WERI-Rb-1 (cell line): ENCODE results near the gene SYNGAP1.

ENCODE experiments used
- DNase-seq: peaks from one replicate; pipeline ENCODE4 v3.0.0-alpha.2; 2020
- H3K27ac ChIP-seq: fragments of 250-450 bp; sonication (Bioruptor Pico); 2 replicates; pipeline ENCODE4 v1.5.1; 2020; ENCODE audit warnings: mild to moderate bottlenecking, moderate library complexity
- H3K27me3 ChIP-seq: fragments of 250-450 bp; sonication (Bioruptor Pico); 2 replicates; pipeline ENCODE4 v1.5.1; 2021; ENCODE audit warnings: mild to moderate bottlenecking, low read depth, moderate library complexity; ENCODE audit not compliant: insufficient read depth, severe bottlenecking
- H3K36me3 ChIP-seq: fragments of 250-450 bp; sonication (Bioruptor Pico); 2 replicates; pipeline ENCODE4 v1.5.1; 2020; ENCODE audit warnings: mild to moderate bottlenecking, moderate library complexity
- H3K4me3 ChIP-seq: 2 replicates; pipeline ENCODE4 v1.5.1; 2011; ENCODE audit warnings: low read depth, mild to moderate bottlenecking, control low read depth, low read length
- H3K9me3 ChIP-seq: fragments of 250-450 bp; sonication (Bioruptor Pico); 2 replicates; pipeline ENCODE4 v1.5.1; 2021; ENCODE audit warnings: mild to moderate bottlenecking, moderate library complexity; ENCODE audit not compliant: severe bottlenecking
- TF ChIP-seq, protein P1 (sequence below): IDR thresholded peaks from 2 replicates; pipeline ENCODE4 v1.5.1; 2011; ENCODE audit warnings: low read depth, mild to moderate bottlenecking, control low read depth, inconsistent platforms, low read length

Gene SYNGAP1

DNA sequence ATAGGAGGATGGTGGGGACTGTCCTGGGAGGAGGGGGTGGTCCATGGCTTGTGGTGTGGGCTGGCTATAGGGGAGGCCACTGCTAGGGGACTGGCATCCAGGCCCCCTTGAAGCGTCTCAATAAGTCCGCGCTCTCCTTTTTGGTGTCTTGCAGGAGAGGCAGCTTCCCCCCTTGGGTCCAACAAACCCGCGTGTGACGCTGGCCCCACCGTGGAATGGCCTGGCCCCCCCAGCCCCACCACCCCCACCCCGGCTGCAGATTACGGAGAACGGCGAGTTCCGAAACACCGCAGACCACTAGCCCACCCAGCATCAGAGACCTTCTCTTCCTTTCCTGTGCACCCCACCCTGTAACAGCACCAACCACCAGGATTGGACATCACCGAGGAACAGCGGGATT, 31.7 kb downstream of the SYNGAP1 start:
- no peaks in the 10 kb centered on the region for H3K9me3 ChIP-seq
- DNase-seq, result no peak

DNA sequence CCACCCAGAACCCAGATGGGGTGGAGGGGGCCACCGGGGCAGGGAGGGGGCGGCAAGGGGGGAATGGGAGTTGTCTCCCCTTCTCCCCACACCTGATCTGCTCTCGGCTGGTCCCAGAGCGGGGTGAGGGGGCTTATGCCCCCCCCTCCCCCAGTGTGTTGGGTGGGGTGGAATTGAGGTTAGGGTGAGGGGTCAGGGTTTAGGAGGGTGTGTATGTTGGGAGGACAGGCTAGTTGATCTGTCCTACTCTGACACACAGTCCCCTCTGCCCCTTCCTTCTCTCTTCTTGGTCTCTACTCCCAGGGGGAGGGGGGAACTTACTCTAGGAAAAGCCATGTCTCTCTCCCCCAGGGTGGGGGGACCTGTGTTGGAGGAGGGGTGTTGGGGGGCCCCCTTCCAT, 32.6 kb downstream of the SYNGAP1 start:
- no peaks in the 10 kb centered on the region for H3K9me3 ChIP-seq
- no peak overlapping the region for H3K27ac ChIP-seq
- no peaks in the 10 kb centered on the region for H3K27me3 ChIP-seq
- peaks cover 62% of the 10 kb centered on the region for H3K36me3 ChIP-seq
- TF ChIP-seq, protein P1, sequence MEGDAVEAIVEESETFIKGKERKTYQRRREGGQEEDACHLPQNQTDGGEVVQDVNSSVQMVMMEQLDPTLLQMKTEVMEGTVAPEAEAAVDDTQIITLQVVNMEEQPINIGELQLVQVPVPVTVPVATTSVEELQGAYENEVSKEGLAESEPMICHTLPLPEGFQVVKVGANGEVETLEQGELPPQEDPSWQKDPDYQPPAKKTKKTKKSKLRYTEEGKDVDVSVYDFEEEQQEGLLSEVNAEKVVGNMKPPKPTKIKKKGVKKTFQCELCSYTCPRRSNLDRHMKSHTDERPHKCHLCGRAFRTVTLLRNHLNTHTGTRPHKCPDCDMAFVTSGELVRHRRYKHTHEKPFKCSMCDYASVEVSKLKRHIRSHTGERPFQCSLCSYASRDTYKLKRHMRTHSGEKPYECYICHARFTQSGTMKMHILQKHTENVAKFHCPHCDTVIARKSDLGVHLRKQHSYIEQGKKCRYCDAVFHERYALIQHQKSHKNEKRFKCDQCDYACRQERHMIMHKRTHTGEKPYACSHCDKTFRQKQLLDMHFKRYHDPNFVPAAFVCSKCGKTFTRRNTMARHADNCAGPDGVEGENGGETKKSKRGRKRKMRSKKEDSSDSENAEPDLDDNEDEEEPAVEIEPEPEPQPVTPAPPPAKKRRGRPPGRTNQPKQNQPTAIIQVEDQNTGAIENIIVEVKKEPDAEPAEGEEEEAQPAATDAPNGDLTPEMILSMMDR, result no peak
- H3K4me3 ChIP-seq, result no peak overlapping the region
- DNase-seq, result no peak

More for the DNA sequence above, 31.7 kb downstream of the SYNGAP1 start:
- Histone ChIP-seq H3K27me3 (no peaks in the 10 kb centered on the region), H3K36me3 (peaks cover 65% of the 10 kb centered on the region), H3K4me3 (no peak overlapping the region), H3K27ac (no peak overlapping the region)
- TF ChIP-seq, protein P1, result no peak

DNA sequence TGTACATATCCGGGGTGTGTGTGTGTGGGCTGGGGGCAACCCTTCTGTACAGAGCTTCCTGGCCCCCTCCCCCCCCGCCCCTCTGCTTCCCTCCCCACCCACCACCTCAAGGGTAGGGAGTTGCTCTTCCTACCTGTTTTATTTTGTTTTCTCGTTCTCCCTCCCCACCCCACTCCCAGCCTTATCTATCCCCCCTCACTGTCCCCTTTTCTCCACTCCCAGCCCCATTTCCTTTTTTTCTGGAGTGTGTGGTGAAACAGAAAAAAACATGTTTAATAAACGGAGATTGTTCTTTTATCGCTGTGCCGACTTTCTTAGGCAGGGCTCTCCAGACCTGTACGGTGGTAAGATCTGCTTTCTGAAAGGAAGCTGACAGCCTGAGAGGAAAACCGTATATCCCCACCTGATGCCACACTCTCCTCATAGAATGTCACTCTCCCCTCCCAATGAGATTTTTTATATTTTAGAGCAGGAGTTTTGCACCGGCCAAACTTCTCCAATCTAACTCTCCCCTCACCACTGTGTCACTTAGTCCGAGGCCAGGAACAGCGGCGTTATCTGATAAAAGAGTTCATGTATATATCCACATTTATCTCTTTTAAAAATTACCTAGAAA, 33.6 kb downstream of the SYNGAP1 start:
- no peaks in the 10 kb centered on the region for H3K9me3 ChIP-seq
- H3K27ac ChIP-seq, result peak overlapping the region; percentile 61
- no peak for DNase-seq
- peak overlapping the region; percentile 76 for H3K4me3 ChIP-seq
- H3K36me3 ChIP-seq, result peaks cover 52% of the 10 kb centered on the region
- TF ChIP-seq, protein P1, result no peak
- no peaks in the 10 kb centered on the region for H3K27me3 ChIP-seq

DNA sequence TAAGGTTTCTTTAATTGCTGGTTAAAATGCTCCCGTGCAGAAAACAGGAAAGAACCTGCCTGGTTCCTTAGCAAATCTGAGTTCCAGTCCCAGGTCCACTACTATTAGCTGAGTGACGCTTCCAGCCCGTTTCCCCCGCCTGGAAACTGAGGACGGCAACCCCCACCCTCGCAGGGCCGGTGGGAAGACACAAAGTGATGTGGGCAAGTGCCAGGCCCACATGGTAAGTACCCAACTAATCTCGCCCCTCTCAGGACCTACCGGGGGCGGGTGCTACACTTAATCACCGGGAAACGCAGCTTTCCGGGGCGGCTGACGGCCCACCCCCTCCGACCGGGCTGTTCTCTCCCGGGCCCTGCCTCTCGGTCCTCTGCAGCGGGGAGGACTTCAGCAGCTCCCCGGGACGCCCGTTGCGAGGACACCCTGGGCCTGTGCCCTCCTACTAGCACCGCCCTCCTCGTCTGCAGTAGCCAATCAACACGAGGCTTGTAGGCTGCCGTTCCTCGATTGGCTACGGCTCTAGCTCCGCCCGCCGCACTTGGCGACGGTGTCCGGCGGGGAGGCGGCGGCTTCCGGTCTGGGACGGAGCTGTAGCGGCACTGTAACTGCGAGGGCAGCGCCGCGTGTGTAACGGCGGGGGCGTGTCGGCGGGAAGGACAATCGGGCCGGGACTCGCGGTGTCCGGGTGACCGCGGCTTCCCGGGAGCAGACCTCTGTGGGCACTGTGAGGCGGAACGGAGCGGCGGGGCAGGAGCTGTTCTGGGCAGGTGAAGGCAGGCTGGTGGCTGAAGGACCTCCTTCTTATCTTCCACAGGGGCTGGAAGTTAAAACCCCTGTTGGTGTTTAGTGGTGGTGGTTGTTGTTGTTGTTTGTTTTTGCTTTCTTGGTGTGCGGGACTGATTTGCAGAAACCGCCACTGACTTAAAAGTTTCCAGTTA, 34.4 kb downstream of the SYNGAP1 start, which contains the start of gene ZBTB9:
Gene ZBTB9, plus strand, starts transcription at position 568 of the 938 bp plus-strand sequence. CDS start 525 bp downstream, outside the sequence.
- peaks cover 44% of the 10 kb centered on the region for H3K36me3 ChIP-seq
- TF ChIP-seq, protein P1, result no peak
- no peaks in the 10 kb centered on the region for H3K9me3 ChIP-seq
- H3K4me3 ChIP-seq, result peak within 1 kb of the TSS; percentile 76
- no peaks in the 10 kb centered on the region for H3K27me3 ChIP-seq
- DNase-seq, result peak; percentile 99
- peak within 1 kb of the TSS; percentile 61 for H3K27ac ChIP-seq

DNA sequence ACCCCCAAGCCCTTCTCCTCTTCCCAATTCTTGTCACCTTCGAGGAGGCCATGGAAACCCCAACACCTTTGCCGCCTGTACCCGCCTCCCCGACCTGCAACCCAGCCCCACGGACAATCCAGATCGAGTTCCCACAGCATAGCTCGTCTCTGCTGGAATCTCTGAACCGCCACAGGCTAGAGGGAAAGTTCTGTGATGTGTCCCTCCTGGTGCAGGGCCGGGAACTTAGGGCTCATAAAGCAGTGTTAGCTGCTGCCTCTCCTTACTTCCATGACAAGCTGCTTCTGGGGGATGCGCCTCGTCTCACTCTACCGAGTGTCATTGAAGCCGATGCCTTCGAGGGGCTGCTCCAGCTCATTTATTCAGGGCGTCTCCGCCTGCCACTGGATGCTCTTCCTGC, 35.2 kb downstream of the SYNGAP1 start:
- Histone ChIP-seq H3K4me3 (peak overlapping the region; percentile 76), H3K27me3 (no peaks in the 10 kb centered on the region), H3K9me3 (no peaks in the 10 kb centered on the region), H3K36me3 (peaks cover 37% of the 10 kb centered on the region), H3K27ac (peak overlapping the region; percentile 61)
- TF ChIP-seq, protein P1, result no peak
- no peak for DNase-seq
